IMR-90 (cell line): Measurements from ENCODE around the gene ZNF37A. TPM values are rescaled to one million over a fixed set of nuclear protein-coding genes. Genes with fewer than 3 reads are reported as not detected.

Experiments used
- ATAC-seq: fragments of 200-7000 bp; cut with Tn5 transposase; 2 replicates; pipeline ENCODE4 v1.9.1; 2020; ENCODE audit warnings: low read depth, mild to moderate bottlenecking, moderate library complexity
- BruUV-seq: library from RNA; stranded (reverse); fragments of 400-500 nt; replicated peaks from 2 replicates; lab custom pipeline; 2021; lab: Mats Ljungman, UMichigan
- CTCF ChIA-PET: fragments of 300-600 bp; formaldehyde crosslinking; extraction: SDS; loops from one replicate; lab custom pipeline; 2021; ENCODE audit warnings: antibody characterized with exemption; lab: Yijun Ruan, JAX
- POLR2A ChIA-PET: fragments of 300-600 bp; sonication (Branson Sonifier 250); formaldehyde crosslinking; loops from one replicate; lab custom pipeline; 2022; ENCODE audit warnings: antibody characterized with exemption; ENCODE audit not compliant: unreplicated experiment; lab: Charles Lee
- DNase-seq: peaks from one replicate; pipeline ENCODE4 v3.0.0; 2013
- H2AFZ ChIP-seq: replicated peaks from 2 replicates; pipeline ENCODE3; 2013; ENCODE audit warnings: low read length, mild to moderate bottlenecking; ENCODE audit not compliant: poor library complexity
- H2AK5ac ChIP-seq: 2 replicates; pipeline ENCODE4 v1.6.1; 2013; ENCODE audit warnings: low read depth, low read length, inconsistent platforms
- H2AK9ac ChIP-seq: replicated peaks from 2 replicates; pipeline ENCODE3; 2013; ENCODE audit warnings: mild to moderate bottlenecking, low read depth, low read length, moderate library complexity; ENCODE audit not compliant: poor library complexity
- H2BK120ac ChIP-seq: 2 replicates; pipeline ENCODE4 v1.6.1; 2013; ENCODE audit warnings: low read depth, low read length, inconsistent platforms
- H2BK15ac ChIP-seq: 3 replicates; pipeline ENCODE4 v1.6.1; 2013; ENCODE audit warnings: low read depth, low read length, inconsistent platforms
- H2BK20ac ChIP-seq: 2 replicates; pipeline ENCODE4 v1.6.1; 2013; ENCODE audit warnings: low read depth, mild to moderate bottlenecking, inconsistent platforms, low read length, moderate library complexity
- H2BK5ac ChIP-seq: 2 replicates; pipeline ENCODE4 v1.6.1; 2013; ENCODE audit warnings: mild to moderate bottlenecking, low read depth, low read length, inconsistent platforms; ENCODE audit not compliant: poor library complexity, severe bottlenecking
- H3K14ac ChIP-seq: replicated peaks from 2 replicates; pipeline ENCODE4 v1.6.1; 2013; ENCODE audit warnings: low read depth, low read length, inconsistent platforms
- H3K18ac ChIP-seq: 2 replicates; pipeline ENCODE4 v1.6.1; 2013; ENCODE audit warnings: low read depth, low read length, control low read depth
- H3K23ac ChIP-seq: 2 replicates; pipeline ENCODE4 v1.6.1; 2013; ENCODE audit warnings: low read depth, low read length, inconsistent platforms
- H3K27ac ChIP-seq: 2 replicates; pipeline ENCODE4 v1.5.1; 2013; ENCODE audit warnings: mild to moderate bottlenecking, control low read depth, low read length; ENCODE audit not compliant: insufficient read depth
- H3K27me3 ChIP-seq: 2 replicates; pipeline ENCODE4 v1.6.1; 2013; ENCODE audit warnings: low read length; ENCODE audit not compliant: control insufficient read depth, insufficient read depth
- H3K36me3 ChIP-seq: 2 replicates; pipeline ENCODE4 v1.6.1; 2013; ENCODE audit warnings: low read length, mixed read lengths; ENCODE audit not compliant: control insufficient read depth, insufficient read depth
- H3K4ac ChIP-seq: 2 replicates; pipeline ENCODE4 v1.6.1; 2013; ENCODE audit warnings: low read depth, low read length, inconsistent platforms
- H3K4me1 ChIP-seq: 2 replicates; pipeline ENCODE4 v1.6.1; 2013; ENCODE audit warnings: low read length, mixed read lengths; ENCODE audit not compliant: control insufficient read depth, insufficient read depth
- H3K4me2 ChIP-seq: 2 replicates; pipeline ENCODE4 v1.6.1; 2013; ENCODE audit warnings: low read depth, mild to moderate bottlenecking, control low read depth, low read length, moderate library complexity
- H3K4me3 ChIP-seq: 2 replicates; pipeline ENCODE4 v1.5.1; 2013; ENCODE audit warnings: low read depth, mild to moderate bottlenecking, control low read depth, low read length, moderate library complexity; ENCODE audit not compliant: insufficient read depth
- H3K56ac ChIP-seq: 2 replicates; pipeline ENCODE4 v1.6.1; 2013; ENCODE audit warnings: low read length, inconsistent platforms; ENCODE audit not compliant: insufficient read depth; ENCODE audit errors: extremely low read depth
- H3K79me1 ChIP-seq, 2 experiments: 2 replicates each; pipeline ENCODE4 v1.6.1; 2013; ENCODE audit warnings: low read length in 2 of 2, inconsistent platforms in 1 of 2, low read depth in 1 of 2
- H3K9ac ChIP-seq: 2 replicates; pipeline ENCODE4 v1.6.1; 2013; ENCODE audit warnings: low read depth, low read length, control low read depth
- H3K9me1 ChIP-seq: 2 replicates; pipeline ENCODE4 v1.6.1; 2013; ENCODE audit warnings: low read length, inconsistent platforms; ENCODE audit not compliant: insufficient read depth
- H3K9me3 ChIP-seq: 2 replicates; pipeline ENCODE4 v1.6.1; 2013; ENCODE audit warnings: low read length; ENCODE audit not compliant: control insufficient read depth, insufficient read depth
- H4K20me1 ChIP-seq: 2 replicates; pipeline ENCODE4 v1.6.1; 2013; ENCODE audit warnings: low read length, inconsistent platforms; ENCODE audit not compliant: insufficient read depth
- H4K5ac ChIP-seq: 2 replicates; pipeline ENCODE4 v1.6.1; 2013; ENCODE audit warnings: mild to moderate bottlenecking, low read depth, low read length, control low read depth
- H4K8ac ChIP-seq, 2 experiments: 2 replicates each; pipeline ENCODE4 v1.6.1; 2013; ENCODE audit warnings: low read depth in 2 of 2, low read length in 2 of 2, control low read depth in 1 of 2, inconsistent platforms in 1 of 2
- H4K91ac ChIP-seq: 2 replicates; pipeline ENCODE4 v1.6.1; 2013; ENCODE audit warnings: low read depth, low read length, inconsistent platforms; ENCODE audit not compliant: insufficient read depth
- BHLHE40 ChIP-seq: fragments of 150-350 bp; IDR thresholded peaks from 2 replicates; pipeline ENCODE4 v1.6.1; 2016; ENCODE audit warnings: mild to moderate bottlenecking, low read depth, low read length
- FOS ChIP-seq: fragments of 150-350 bp; IDR thresholded peaks from 2 replicates; pipeline ENCODE4 v1.6.1; 2016; ENCODE audit warnings: low read depth, low read length
- MAZ ChIP-seq: IDR thresholded peaks from 2 replicates; pipeline ENCODE4 v1.6.1; 2012; ENCODE audit warnings: low read depth, mild to moderate bottlenecking, low read length, improper control_type of control experiment, moderate library complexity, borderline replicate concordance
- NFE2L2 ChIP-seq: fragments of 150-350 bp; IDR thresholded peaks from 2 replicates; pipeline ENCODE4 v1.6.1; 2016; ENCODE audit warnings: low read depth, mild to moderate bottlenecking, low read length
- POLR2A ChIP-seq: IDR thresholded peaks from 2 replicates; pipeline ENCODE4 v1.6.1; 2012; ENCODE audit warnings: mild to moderate bottlenecking, low read depth, low read length
- RFX5 ChIP-seq: IDR thresholded peaks from 2 replicates; pipeline ENCODE4 v1.8.0; 2012; ENCODE audit warnings: low read depth, mild to moderate bottlenecking, low read length, moderate library complexity
- SMC3 ChIP-seq: fragments of 150-350 bp; IDR thresholded peaks from 2 replicates; pipeline ENCODE4 v1.6.1; 2016; ENCODE audit warnings: low read depth, mild to moderate bottlenecking, antibody characterized with exemption, low read length, moderate library complexity
- WGBS, 2 experiments: methylation state at CpG; one replicate each; pipeline versions ENCODE4 v1.1.5 to v1.1.7; 2013; ENCODE audit warnings: missing lambda C conversion rate in 2 of 2; ENCODE audit not compliant: insufficient read length in 1 of 2; ENCODE audit errors: extremely low coverage in 2 of 2; 5-methylcytosine and 5-hydroxymethylcytosine counted together
- dilution Hi-C: fragments of 300-500 bp; cut with HindIII; formaldehyde crosslinking; loops from one replicate; pipeline ENCODE4 v1.14.3; 2018; ENCODE audit warnings: low sequenced_read_pairs; ENCODE audit not compliant: unreplicated experiment
- in situ Hi-C: fragments of 300-500 bp; cut with MboI; formaldehyde crosslinking; loops from 3 replicates; pipeline ENCODE4 v1.14.3; 2019; ENCODE audit warnings: low sequenced_read_pairs, inconsistent platforms, mixed read lengths
- intact Hi-C: fragments of 100-400 bp; cut with micrococcal nuclease; formaldehyde crosslinking; loops from 2 replicates; pipeline ENCODE4 v1.10.0; 2022
- polyA plus RNA-seq, 3 experiments: library from polyadenylated mRNA; depleted of rRNA; stranded (reverse); fragments of >200 nt; gene quantifications; 2 replicates each; pipeline ENCODE4 v1.2.3, GENCODE V29; 2012; ENCODE audit warnings: low replicate concordance in 1 of 3
- total RNA-seq: library from RNA; depleted of rRNA; stranded (reverse); fragments of >200 nt; gene quantifications from 2 replicates; pipeline ENCODE4 v1.2.3, GENCODE V29; 2012
- TF ChIP-seq, protein P1 (sequence below): fragments of 150-350 bp; IDR thresholded peaks from 2 replicates; pipeline ENCODE4 v1.6.1; 2016; ENCODE audit warnings: low read depth, mild to moderate bottlenecking, low read length, moderate library complexity, borderline replicate concordance
- TF ChIP-seq, protein P2 (sequence below): conservative IDR thresholded peaks from 2 replicates; pipeline ENCODE4 v1.5.1; 2012; ENCODE audit warnings: mild to moderate bottlenecking, low read depth, low read length, improper control_type of control experiment

ZNF37A gene
- total and polyA plus RNA-seq, 2 of the 4 experiments (the other 2 are of a cell fraction) = 5.5 to 8.6 TPM

DNA sequence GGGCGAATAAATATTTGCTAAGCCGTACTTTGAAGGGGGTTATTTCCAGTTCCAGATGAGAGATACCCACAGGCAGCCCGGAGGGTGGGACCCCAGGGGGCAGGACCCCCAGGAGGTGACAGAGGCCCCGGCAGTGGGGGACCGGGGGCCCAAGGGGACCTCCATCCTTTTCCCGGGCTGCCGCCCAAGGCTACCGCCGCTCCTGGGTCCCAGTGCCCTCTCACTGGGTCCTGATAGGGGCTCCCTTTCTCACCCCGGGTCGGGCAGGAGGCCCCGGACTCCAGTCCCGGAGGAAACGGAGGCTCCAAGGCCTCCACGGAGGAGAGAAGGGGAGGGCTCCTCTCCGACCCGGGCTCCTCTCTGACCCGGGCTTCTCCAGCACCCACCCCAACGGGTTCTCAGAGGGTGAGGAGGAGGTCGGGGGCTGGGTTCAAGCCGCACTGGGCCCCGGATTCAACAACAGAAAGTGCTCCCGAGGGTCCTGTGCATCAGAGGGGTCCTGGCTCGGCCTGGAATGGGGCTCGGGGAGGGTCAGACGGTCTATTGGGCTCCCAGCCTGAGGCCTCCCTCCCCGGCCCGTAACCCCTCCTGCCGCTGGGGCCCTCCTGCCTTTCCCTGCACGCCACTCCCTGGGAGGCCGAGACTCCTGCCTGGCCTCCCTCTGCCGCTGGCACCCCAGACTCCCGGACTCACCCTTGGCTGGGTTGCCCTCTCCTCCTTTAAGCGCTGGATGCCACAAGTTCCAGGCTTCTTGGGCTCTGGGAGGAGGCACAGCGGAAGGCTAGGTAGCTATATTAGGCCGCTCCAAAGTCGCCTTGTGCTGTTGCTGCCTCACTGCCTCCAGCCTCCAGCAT is 62.5 kb downstream of the ZNF37A start:
- intact Hi-C loops (no loop called here), dilution Hi-C loops (no loop called here), in situ Hi-C loops (no loop called here)
- Histone ChIP-seq H3K36me3 (no peaks in the 10 kb centered on the region), H3K18ac (no peak overlapping the region), H3K27ac (no peak overlapping the region), H3K4me2 (no peak overlapping the region), H2AFZ (no peak overlapping the region), H4K8ac (no peak overlapping the region), H2BK120ac (no peak overlapping the region), H3K14ac (no peak overlapping the region), H3K27me3 (no peaks in the 10 kb centered on the region), H3K9me3 (peaks cover 6% of the 10 kb centered on the region), H4K5ac (no peak overlapping the region), H3K4me1 (no peaks in the 10 kb centered on the region), H3K4ac (no peak overlapping the region), H4K91ac (no peak overlapping the region), H2BK15ac (no peak overlapping the region), H3K56ac (no peak overlapping the region), H2AK5ac (no peak overlapping the region), H2BK20ac (no peak overlapping the region), H2BK5ac (no peak overlapping the region), H2AK9ac (no peak overlapping the region), H3K23ac (no peak overlapping the region), H3K79me1 (no peaks in the 10 kb centered on the region), H4K20me1 (no peaks in the 10 kb centered on the region), H3K9ac (no peak overlapping the region), H3K9me1 (no peaks in the 10 kb centered on the region), H3K4me3 (no peak overlapping the region)
- ChIA-PET CTCF (no interaction called here), POLR2A (no interaction called here)
- no peak for DNase-seq
- ATAC-seq = no peak
- no TSS peak for BruUV-seq
- TF ChIP-seq BHLHE40 = no peak
- no peak for TF ChIP-seq SMC3
- TF ChIP-seq, protein P1, sequence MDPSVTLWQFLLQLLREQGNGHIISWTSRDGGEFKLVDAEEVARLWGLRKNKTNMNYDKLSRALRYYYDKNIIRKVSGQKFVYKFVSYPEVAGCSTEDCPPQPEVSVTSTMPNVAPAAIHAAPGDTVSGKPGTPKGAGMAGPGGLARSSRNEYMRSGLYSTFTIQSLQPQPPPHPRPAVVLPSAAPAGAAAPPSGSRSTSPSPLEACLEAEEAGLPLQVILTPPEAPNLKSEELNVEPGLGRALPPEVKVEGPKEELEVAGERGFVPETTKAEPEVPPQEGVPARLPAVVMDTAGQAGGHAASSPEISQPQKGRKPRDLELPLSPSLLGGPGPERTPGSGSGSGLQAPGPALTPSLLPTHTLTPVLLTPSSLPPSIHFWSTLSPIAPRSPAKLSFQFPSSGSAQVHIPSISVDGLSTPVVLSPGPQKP = no peak
- TF ChIP-seq RFX5 = no peak
- no peak for TF ChIP-seq MAZ
- TF ChIP-seq, protein P2, sequence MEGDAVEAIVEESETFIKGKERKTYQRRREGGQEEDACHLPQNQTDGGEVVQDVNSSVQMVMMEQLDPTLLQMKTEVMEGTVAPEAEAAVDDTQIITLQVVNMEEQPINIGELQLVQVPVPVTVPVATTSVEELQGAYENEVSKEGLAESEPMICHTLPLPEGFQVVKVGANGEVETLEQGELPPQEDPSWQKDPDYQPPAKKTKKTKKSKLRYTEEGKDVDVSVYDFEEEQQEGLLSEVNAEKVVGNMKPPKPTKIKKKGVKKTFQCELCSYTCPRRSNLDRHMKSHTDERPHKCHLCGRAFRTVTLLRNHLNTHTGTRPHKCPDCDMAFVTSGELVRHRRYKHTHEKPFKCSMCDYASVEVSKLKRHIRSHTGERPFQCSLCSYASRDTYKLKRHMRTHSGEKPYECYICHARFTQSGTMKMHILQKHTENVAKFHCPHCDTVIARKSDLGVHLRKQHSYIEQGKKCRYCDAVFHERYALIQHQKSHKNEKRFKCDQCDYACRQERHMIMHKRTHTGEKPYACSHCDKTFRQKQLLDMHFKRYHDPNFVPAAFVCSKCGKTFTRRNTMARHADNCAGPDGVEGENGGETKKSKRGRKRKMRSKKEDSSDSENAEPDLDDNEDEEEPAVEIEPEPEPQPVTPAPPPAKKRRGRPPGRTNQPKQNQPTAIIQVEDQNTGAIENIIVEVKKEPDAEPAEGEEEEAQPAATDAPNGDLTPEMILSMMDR = no peak
- TF ChIP-seq FOS = no peak
- TF ChIP-seq NFE2L2 = no peak
- no peak for TF ChIP-seq POLR2A
- whole genome bisulfite sequencing, 2 experiments = 77% methylated on average over 5 of the region's 37 CpGs; no CpG with 5 or more reads in 1 of the 2 experiments
